Fibroblast of the conjunctiva (primary cell): ENCODE measurements around the gene ZBTB7C.

Experiments used
- DNase-seq: peaks from one replicate; pipeline ENCODE4 v3.0.0-alpha.2; 2010; ENCODE audit warnings: low read depth

The ZBTB7C gene

GRCh38 chr18:48055351-48055750, 353.8 kb downstream of the ZBTB7C start:
- no peak for DNase-seq

- no peak for DNase-seq
Observed at GRCh38 chr18:48053881-48054816, 355.0 kb downstream of the ZBTB7C start.

- no peak for DNase-seq
Observed at GRCh38 chr18:48052842-48053241, 356.3 kb downstream of the ZBTB7C start.

GRCh38 chr18:48051945-48052840, 357.0 kb downstream of the ZBTB7C start:
- no peak for DNase-seq

GRCh38 chr18:48050176-48050575, 359.0 kb downstream of the ZBTB7C start:
- no peak for DNase-seq

GRCh38 chr18:48049757-48050156, 359.4 kb downstream of the ZBTB7C start:
- DNase-seq: no peak

- no peak for DNase-seq
Observed at GRCh38 chr18:48048251-48048650, 360.9 kb downstream of the ZBTB7C start.

- no peak for DNase-seq
Observed at GRCh38 chr18:48046843-48047242, 362.3 kb downstream of the ZBTB7C start.

GRCh38 chr18:48045744-48046143, 363.4 kb downstream of the ZBTB7C start:
- no peak for DNase-seq

- DNase-seq: no peak
Observed at GRCh38 chr18:48044944-48045343, 364.2 kb downstream of the ZBTB7C start.

- no peak for DNase-seq
Observed at GRCh38 chr18:48043166-48043565, 366.0 kb downstream of the ZBTB7C start.

GRCh38 chr18:48042431-48042830, 366.8 kb downstream of the ZBTB7C start:
- DNase-seq: no peak

- no peak for DNase-seq
Observed at GRCh38 chr18:48040457-48041110, 368.6 kb downstream of the ZBTB7C start.

- DNase-seq: no peak
Observed at GRCh38 chr18:48039769-48040215, 369.4 kb downstream of the ZBTB7C start.

GRCh38 chr18:48038636-48039035, 370.5 kb downstream of the ZBTB7C start:
- no peak for DNase-seq

- DNase-seq: no peak
Observed at GRCh38 chr18:48037481-48038271, 371.5 kb downstream of the ZBTB7C start.

GRCh38 chr18:48036641-48037421, 372.4 kb downstream of the ZBTB7C start:
- DNase-seq: no peak

GRCh38 chr18:48036226-48036625, 373.0 kb downstream of the ZBTB7C start:
- no peak for DNase-seq

- no peak for DNase-seq
Observed at GRCh38 chr18:48035556-48035860, 373.7 kb downstream of the ZBTB7C start.

- DNase-seq: no peak
Observed at GRCh38 chr18:48034651-48035555, 374.3 kb downstream of the ZBTB7C start.
